Lower leg skin (tissue), 4 donors: ENCODE measurements around the gene EXOC6. TPM values are rescaled to one million over a fixed set of nuclear protein-coding genes. Genes with fewer than 3 reads are reported as not detected.

Experiments
- DNase-seq, 2 donors: peaks; one replicate each; pipeline ENCODE4 v3.0.0-alpha.2; 2019; ENCODE audit warnings: low spot score in 2 of 2
- H3K4me3 ChIP-seq: fragments of 200-600 bp; sonication (generic); 2 replicates; pipeline ENCODE4 v1.5.1; 2017; ENCODE audit warnings: mild to moderate bottlenecking, low read depth; ENCODE audit not compliant: poor library complexity, severe bottlenecking
- POLR2A ChIP-seq, 2 donors: fragments of 450-650 bp; IDR thresholded peaks; one replicate each; pipeline ENCODE4 v1.6.1; 2016 to 2017; ENCODE audit warnings: antibody characterized with exemption in 2 of 2, mild to moderate bottlenecking in 1 of 2, moderate library complexity in 1 of 2
- WGBS, 2 donors: methylation state at CpG; one replicate each; pipeline ENCODE4 v1.1.5; 2018; 5-methylcytosine and 5-hydroxymethylcytosine counted together
- intact Hi-C: fragments of 100-400 bp; cut with DNase I; formaldehyde crosslinking; loops from one replicate; pipeline ENCODE4 v1.15.0; 2023; ENCODE audit warnings: low total_unique reads
- total RNA-seq, 4 donors: library from RNA; depleted of rRNA; stranded (reverse); fragments of >200 nt; gene quantifications; one replicate each; pipeline ENCODE4 v1.1.0, GENCODE V29; 2016
- TF ChIP-seq, protein P1 (sequence below), 3 donors: fragments of 450-650 bp; IDR thresholded peaks; one replicate each; pipeline ENCODE4 v1.5.1; 2016; ENCODE audit warnings: antibody characterized with exemption in 3 of 3, mild to moderate bottlenecking in 3 of 3, moderate library complexity in 2 of 3

The EXOC6 gene
- total RNA-seq, 4 donors from 2014 or later, result 5.2 to 8.4 (median 6.0) TPM

DNA sequence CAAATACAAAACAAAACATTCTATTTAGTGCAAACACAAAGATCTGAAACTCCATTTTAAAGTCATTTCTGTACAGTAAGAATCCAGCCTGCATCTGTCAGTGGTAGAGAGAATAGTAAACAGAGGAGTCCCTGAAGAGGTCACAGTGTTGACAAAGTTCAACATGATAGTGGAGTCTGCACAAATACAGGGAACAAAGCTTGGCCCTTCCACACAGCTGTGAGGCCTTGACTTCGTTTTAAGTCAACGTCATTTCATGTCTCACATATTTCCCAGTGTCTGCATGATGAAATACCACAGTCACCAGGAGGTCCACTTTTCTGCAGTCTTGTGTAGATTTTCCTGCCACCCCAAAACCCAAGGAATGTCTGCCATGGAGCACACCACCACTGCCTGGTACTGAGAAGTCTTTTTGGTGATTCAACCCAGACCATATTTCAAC lies 258.3 kb downstream of the EXOC6 start:
- TF ChIP-seq, protein P1, sequence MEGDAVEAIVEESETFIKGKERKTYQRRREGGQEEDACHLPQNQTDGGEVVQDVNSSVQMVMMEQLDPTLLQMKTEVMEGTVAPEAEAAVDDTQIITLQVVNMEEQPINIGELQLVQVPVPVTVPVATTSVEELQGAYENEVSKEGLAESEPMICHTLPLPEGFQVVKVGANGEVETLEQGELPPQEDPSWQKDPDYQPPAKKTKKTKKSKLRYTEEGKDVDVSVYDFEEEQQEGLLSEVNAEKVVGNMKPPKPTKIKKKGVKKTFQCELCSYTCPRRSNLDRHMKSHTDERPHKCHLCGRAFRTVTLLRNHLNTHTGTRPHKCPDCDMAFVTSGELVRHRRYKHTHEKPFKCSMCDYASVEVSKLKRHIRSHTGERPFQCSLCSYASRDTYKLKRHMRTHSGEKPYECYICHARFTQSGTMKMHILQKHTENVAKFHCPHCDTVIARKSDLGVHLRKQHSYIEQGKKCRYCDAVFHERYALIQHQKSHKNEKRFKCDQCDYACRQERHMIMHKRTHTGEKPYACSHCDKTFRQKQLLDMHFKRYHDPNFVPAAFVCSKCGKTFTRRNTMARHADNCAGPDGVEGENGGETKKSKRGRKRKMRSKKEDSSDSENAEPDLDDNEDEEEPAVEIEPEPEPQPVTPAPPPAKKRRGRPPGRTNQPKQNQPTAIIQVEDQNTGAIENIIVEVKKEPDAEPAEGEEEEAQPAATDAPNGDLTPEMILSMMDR (IDR thresholded peaks at IDR 0.05), result peak in 1 of 3 donors; percentile 58
- no peak for TF ChIP-seq POLR2A (IDR thresholded peaks at IDR 0.05)
- H3K4me3 ChIP-seq, result no peak overlapping the region
- DNase-seq, result no peak
- 66 to 69% methylated on average over 2 of the region's 2 CpGs for WGBS, 2 donors
- intact Hi-C loops, result no loop called here

Other genes starting within 250 kb of the EXOC6 start
- 1 to 10 TPM; 1.0 to 3.8 (median 2.7) TPM for gene HHEX, start 158.6 kb upstream of the EXOC6 start, total RNA-seq
- not detected for gene CYP26C1, start 212.3 kb downstream of the EXOC6 start, total RNA-seq
- gene CYP26A1, start 225.4 kb downstream of the EXOC6 start, total RNA-seq, result under 1 TPM in 2 of 4 donors, not detected in 2; 0.10 to 0.32 TPM